GM12878 (cell line): ENCODE results near the gene RECQL.

Experiments used
- BMI1 ChIP-seq: fragments of 450-650 bp; IDR thresholded peaks from 2 replicates; pipeline ENCODE4 v1.6.1; 2016; ENCODE audit warnings: mild to moderate bottlenecking, moderate library complexity, borderline replicate concordance
- CTCF ChIP-seq, 3 experiments: IDR thresholded peaks in 2 of 3; conservative IDR thresholded peaks in 1 of 3; 2 replicates each; pipeline ENCODE4 v1.5.1; 2011; ENCODE audit warnings: low read depth in 3 of 3, low read length in 3 of 3, mild to moderate bottlenecking in 3 of 3, control low read depth in 2 of 3, moderate library complexity in 2 of 3, inconsistent platforms in 1 of 3, mixed read lengths in 1 of 3; ENCODE audit not compliant: control insufficient read depth in 2 of 3, insufficient read depth in 1 of 3; ENCODE audit errors: extremely low read depth in 1 of 3
- MYC ChIP-seq: IDR thresholded peaks from 2 replicates; pipeline ENCODE4 v1.6.1; 2011; ENCODE audit warnings: mild to moderate bottlenecking, low read length, moderate library complexity, inconsistent platforms; ENCODE audit not compliant: insufficient read depth, insufficient replicate concordance, insufficient read length, severe bottlenecking
- PKNOX1 ChIP-seq: fragments of 450-650 bp; IDR thresholded peaks from 2 replicates; pipeline ENCODE4 v1.6.1; 2016; ENCODE audit warnings: mild to moderate bottlenecking
- SMC3 ChIP-seq: IDR thresholded peaks from 2 replicates; pipeline ENCODE4 v1.6.1; 2011; ENCODE audit warnings: low read length, improper control_type of control experiment, borderline replicate concordance

- no peak for TF ChIP-seq PKNOX1
- TF ChIP-seq MYC = no peak
- TF ChIP-seq CTCF (IDR thresholded peaks at IDR 0.05 in 2 of 3, conservative IDR thresholded peaks at IDR 0.05 in 1 of 3; ENCODE audit: control insufficient read depth in 2 of 3, extremely low read depth in 1 of 3, insufficient read depth in 1 of 3, low read depth in 3 of 3, low read length in 3 of 3) = no peak
- TF ChIP-seq SMC3 = no peak
- no peak for TF ChIP-seq BMI1
These were observed 62.8 kb downstream of the RECQL start for GRCh38 chr12:21438643-21439042.
